Neuronal stem cell (in vitro differentiated cells): ENCODE data around the gene UBQLNL.
A peak's percentile ranks its signal among the peaks of the same experiment; 100 is the strongest.

Experiments
- DNase-seq: peaks from one replicate; pipeline ENCODE4 v3.0.0-alpha.2; 2013; ENCODE audit warnings: low spot score
- H2AFZ ChIP-seq: one replicate; pipeline ENCODE4 v1.6.1; 2013; ENCODE audit warnings: mild to moderate bottlenecking, low read length, inconsistent platforms
- H2AK5ac ChIP-seq: 2 replicates; pipeline ENCODE4 v1.6.1; 2013; ENCODE audit warnings: low read depth, mild to moderate bottlenecking, inconsistent platforms, low read length, moderate library complexity, mixed read lengths
- H2BK120ac ChIP-seq: 2 replicates; pipeline ENCODE4 v1.6.1; 2013; ENCODE audit warnings: low read depth, mild to moderate bottlenecking, inconsistent platforms, low read length, moderate library complexity, mixed read lengths
- H2BK12ac ChIP-seq: one replicate; pipeline ENCODE4 v1.6.1; 2013; ENCODE audit warnings: low read length, inconsistent platforms
- H2BK15ac ChIP-seq: 2 replicates; pipeline ENCODE4 v1.6.1; 2013; ENCODE audit warnings: mild to moderate bottlenecking, low read length, inconsistent platforms, mixed read lengths
- H2BK5ac ChIP-seq: one replicate; pipeline ENCODE4 v1.6.1; 2013; ENCODE audit warnings: inconsistent platforms, mild to moderate bottlenecking, low read length, moderate library complexity
- H3K14ac ChIP-seq: one replicate; pipeline ENCODE4 v1.6.1; 2013; ENCODE audit warnings: low read length, inconsistent platforms
- H3K18ac ChIP-seq: 2 replicates; pipeline ENCODE4 v1.6.1; 2013; ENCODE audit warnings: low read length, inconsistent platforms
- H3K23ac ChIP-seq: 2 replicates; pipeline ENCODE4 v1.6.1; 2013; ENCODE audit warnings: low read depth, mild to moderate bottlenecking, mixed read lengths, low read length, inconsistent platforms; ENCODE audit not compliant: poor library complexity
- H3K27ac ChIP-seq: replicated peaks from 3 replicates; pipeline ENCODE4 v1.5.1; 2013; ENCODE audit warnings: low read length, inconsistent platforms
- H3K27me3 ChIP-seq, 3 experiments: 2 replicates each; pipeline ENCODE4 v1.6.1; 2013; ENCODE audit warnings: low read length in 3 of 3, mild to moderate bottlenecking in 2 of 3, inconsistent platforms in 1 of 3, low read depth in 1 of 3, mixed read lengths in 1 of 3, moderate library complexity in 1 of 3; ENCODE audit not compliant: control insufficient read depth in 3 of 3, insufficient read depth in 3 of 3
- H3K36me3 ChIP-seq, 2 donors: replicated peaks in 1 of 2; 2 replicates each; pipeline ENCODE4 v1.6.1; 2013; ENCODE audit warnings: low read length in 2 of 2; ENCODE audit not compliant: control insufficient read depth in 2 of 2, insufficient read depth in 2 of 2
- H3K4ac ChIP-seq: 2 replicates; pipeline ENCODE4 v1.6.1; 2013; ENCODE audit warnings: inconsistent platforms, mild to moderate bottlenecking, low read length, moderate library complexity
- H3K4me1 ChIP-seq, 2 donors: 1 replicate in 1 of 2; 2 replicates in 1 of 2; pipeline ENCODE4 v1.6.1; 2013; ENCODE audit warnings: low read length in 2 of 2, low read depth in 1 of 2; ENCODE audit not compliant: control insufficient read depth in 2 of 2, insufficient read depth in 1 of 2
- H3K4me2 ChIP-seq: one replicate; pipeline ENCODE4 v1.6.1; 2013; ENCODE audit warnings: mild to moderate bottlenecking, low read length, inconsistent platforms; ENCODE audit not compliant: insufficient read depth, poor library complexity, severe bottlenecking
- H3K4me3 ChIP-seq, 2 donors: 2 replicates each; pipeline ENCODE4 v1.5.1; 2013; ENCODE audit warnings: low read length in 2 of 2, mild to moderate bottlenecking in 2 of 2, inconsistent platforms in 1 of 2, moderate library complexity in 1 of 2
- H3K79me1 ChIP-seq: one replicate; pipeline ENCODE4 v1.6.1; 2013; ENCODE audit warnings: low read depth, mild to moderate bottlenecking, inconsistent platforms, low read length, moderate library complexity
- H3K9ac ChIP-seq: one replicate; pipeline ENCODE4 v1.6.1; 2013; ENCODE audit warnings: mild to moderate bottlenecking, low read depth, low read length, inconsistent platforms; ENCODE audit not compliant: poor library complexity
- H3K9me3 ChIP-seq, 2 donors: replicated peaks in 1 of 2; 2 replicates each; pipeline versions ENCODE3 to v1.6.1; 2013; ENCODE audit warnings: low read length in 2 of 2, mild to moderate bottlenecking in 2 of 2, inconsistent platforms in 1 of 2, low read depth in 1 of 2, mixed read lengths in 1 of 2, moderate library complexity in 1 of 2; ENCODE audit not compliant: control insufficient read depth in 2 of 2, insufficient read depth in 1 of 2
- H4K8ac ChIP-seq: one replicate; pipeline ENCODE4 v1.6.1; 2013; ENCODE audit warnings: low read depth, mild to moderate bottlenecking, inconsistent platforms, low read length, moderate library complexity
- H4K91ac ChIP-seq: one replicate; pipeline ENCODE4 v1.6.1; 2013; ENCODE audit warnings: low read length, low read depth, mild to moderate bottlenecking, inconsistent platforms; ENCODE audit not compliant: poor library complexity
- WGBS, 2 donors: extraction: QIAGEN DNeasy Blood & Tissue Kit; methylation state at CpG; one replicate each; pipeline ENCODE4 v1.1.7; 2013; ENCODE audit warnings: missing lambda C conversion rate in 2 of 2, mixed read lengths in 1 of 2; ENCODE audit not compliant: insufficient read length in 2 of 2, insufficient replicate concordance in 1 of 2; ENCODE audit errors: extremely low coverage in 2 of 2; 5-methylcytosine and 5-hydroxymethylcytosine counted together

UBQLNL gene

DNA sequence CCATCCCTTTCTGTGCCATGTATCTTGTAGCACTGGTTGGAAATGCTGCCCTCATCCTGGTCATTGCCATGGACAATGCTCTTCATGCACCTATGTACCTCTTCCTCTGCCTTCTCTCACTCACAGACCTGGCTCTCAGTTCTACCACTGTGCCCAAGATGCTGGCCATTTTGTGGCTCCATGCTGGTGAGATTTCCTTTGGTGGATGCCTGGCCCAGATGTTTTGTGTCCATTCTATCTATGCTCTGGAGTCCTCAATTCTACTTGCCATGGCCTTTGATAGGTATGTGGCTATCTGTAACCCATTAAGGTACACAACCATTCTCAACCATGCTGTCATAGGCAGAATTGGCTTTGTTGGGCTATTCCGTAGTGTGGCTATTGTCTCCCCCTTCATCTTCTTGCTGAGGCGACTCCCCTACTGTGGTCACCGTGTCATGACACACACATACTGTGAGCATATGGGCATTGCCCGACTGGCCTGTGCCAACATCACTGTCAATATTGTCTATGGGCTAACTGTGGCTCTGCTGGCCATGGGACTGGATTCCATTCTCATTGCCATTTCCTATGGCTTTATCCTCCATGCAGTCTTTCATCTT, 27.6 kb downstream of the UBQLNL start:
- no peak overlapping the region for H2BK15ac ChIP-seq
- no CpG with 5 or more reads among the region's 4 CpGs for whole genome bisulfite sequencing, 2 donors
- H4K8ac ChIP-seq: no peak overlapping the region
- no peak overlapping the region for H2BK120ac ChIP-seq
- no peak overlapping the region for H2BK5ac ChIP-seq
- no peak overlapping the region for H2AK5ac ChIP-seq
- H3K27ac ChIP-seq: no peak overlapping the region
- H3K4ac ChIP-seq: no peak overlapping the region
- no peak overlapping the region for H3K4me2 ChIP-seq
- peak overlapping the region; percentile 15 for H3K14ac ChIP-seq
- DNase-seq: no peak
- no peaks in the 10 kb centered on the region for H3K27me3 ChIP-seq
- H3K18ac ChIP-seq: no peak overlapping the region
- H3K79me1 ChIP-seq: no peaks in the 10 kb centered on the region
- H3K4me3 ChIP-seq: peak overlapping the region in 1 of 2 donors; percentile 16
- H3K9me3 ChIP-seq: peaks cover 0 to under 1% of the 10 kb centered on the region in 2 donors
- no peaks in the 10 kb centered on the region for H3K36me3 ChIP-seq
- H3K9ac ChIP-seq: no peak overlapping the region
- no peak overlapping the region for H3K23ac ChIP-seq
- H4K91ac ChIP-seq: no peak overlapping the region
- H2BK12ac ChIP-seq: no peak overlapping the region
- no peak overlapping the region for H2AFZ ChIP-seq
- H3K4me1 ChIP-seq: peaks cover 0 to 3% of the 10 kb centered on the region in 2 donors

DNA sequence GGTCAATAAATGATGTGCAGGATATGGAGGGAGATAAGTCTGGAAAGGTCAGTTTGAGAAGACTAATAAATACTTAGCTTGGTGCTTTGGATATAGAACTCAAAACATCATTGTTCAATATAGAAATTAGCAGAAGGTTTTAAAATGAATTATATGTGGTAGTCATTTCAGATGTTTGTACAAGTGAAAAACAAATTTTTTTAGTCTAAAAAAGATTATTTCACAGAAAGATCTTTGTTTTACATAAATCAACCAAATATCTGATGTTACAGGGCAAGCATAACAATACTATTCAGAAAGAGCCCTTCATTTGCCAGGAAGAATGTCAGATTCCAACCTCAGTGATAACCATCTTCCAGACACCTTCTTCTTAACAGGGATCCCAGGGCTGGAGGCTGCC, 28.1 kb downstream of the UBQLNL start, which contains the start of gene OR52D1:
OR52D1 (plus strand) TSS at position 301 of the 400 bp plus-strand sequence; CDS start at position 323, 22 bp downstream.
- Histone ChIP-seq H3K4ac (no peak within 1 kb of the TSS), H3K14ac (peak within 1 kb of the TSS; percentile 15), H3K27me3 (no peaks in the 10 kb centered on the region), H3K23ac (no peak within 1 kb of the TSS), H3K27ac (no peak within 1 kb of the TSS), H3K9ac (no peak within 1 kb of the TSS), H4K91ac (no peak within 1 kb of the TSS), H3K4me2 (no peak within 1 kb of the TSS), H2BK120ac (no peak within 1 kb of the TSS), H3K18ac (no peak within 1 kb of the TSS), H2BK15ac (no peak within 1 kb of the TSS), H3K79me1 (no peaks in the 10 kb centered on the region), H2BK12ac (no peak within 1 kb of the TSS), H3K9me3 (peaks cover 0 to 3% of the 10 kb centered on the region in 2 donors), H2BK5ac (no peak within 1 kb of the TSS), H2AFZ (no peak within 1 kb of the TSS), H3K4me1 (peaks cover 0 to 3% of the 10 kb centered on the region in 2 donors), H3K36me3 (no peaks in the 10 kb centered on the region), H4K8ac (no peak within 1 kb of the TSS), H3K4me3 (peak within 1 kb of the TSS in 1 of 2 donors; percentile 16), H2AK5ac (no peak within 1 kb of the TSS)
- DNase-seq: no peak

DNA sequence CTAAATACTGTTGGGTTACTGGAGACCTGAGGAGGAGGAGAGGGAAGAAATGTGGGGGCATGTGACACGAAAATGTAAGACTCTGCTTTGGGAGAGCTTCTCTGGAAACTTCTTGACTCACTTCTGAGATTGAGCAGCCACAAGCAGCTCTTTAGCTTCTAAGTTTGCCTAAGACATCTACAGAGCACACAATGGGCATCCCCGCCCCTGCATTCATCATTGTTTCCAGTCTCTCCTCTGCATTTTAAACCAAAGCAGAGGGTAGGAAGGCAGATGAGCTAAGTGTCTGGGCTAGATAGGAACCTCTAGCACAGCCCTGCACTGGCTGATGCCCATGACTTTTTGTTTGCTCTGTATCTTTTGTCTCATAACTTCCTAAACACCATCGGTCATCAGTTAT, 30.1 kb downstream of the UBQLNL start:
- H3K4ac ChIP-seq: no peak overlapping the region
- H2BK120ac ChIP-seq: no peak overlapping the region
- no CpG with 5 or more reads among the region's 3 CpGs for WGBS, 2 donors
- H3K4me2 ChIP-seq: no peak overlapping the region
- H2AK5ac ChIP-seq: no peak overlapping the region
- no peak overlapping the region for H2BK5ac ChIP-seq
- H2BK12ac ChIP-seq: no peak overlapping the region
- no peak overlapping the region for H3K23ac ChIP-seq
- H2AFZ ChIP-seq: no peak overlapping the region
- DNase-seq: no peak
- H3K9ac ChIP-seq: no peak overlapping the region
- no peaks in the 10 kb centered on the region for H3K27me3 ChIP-seq
- peaks cover 0 to 3% of the 10 kb centered on the region in 2 donors for H3K9me3 ChIP-seq
- no peak overlapping the region for H3K27ac ChIP-seq
- no peak overlapping the region for H3K14ac ChIP-seq
- no peak overlapping the region for H2BK15ac ChIP-seq
- peaks cover 0 to 3% of the 10 kb centered on the region in 2 donors for H3K4me1 ChIP-seq
- no peak overlapping the region for H3K4me3 ChIP-seq
- H3K18ac ChIP-seq: no peak overlapping the region
- H4K8ac ChIP-seq: no peak overlapping the region
- no peaks in the 10 kb centered on the region for H3K79me1 ChIP-seq
- no peak overlapping the region for H4K91ac ChIP-seq
- no peaks in the 10 kb centered on the region for H3K36me3 ChIP-seq

DNA sequence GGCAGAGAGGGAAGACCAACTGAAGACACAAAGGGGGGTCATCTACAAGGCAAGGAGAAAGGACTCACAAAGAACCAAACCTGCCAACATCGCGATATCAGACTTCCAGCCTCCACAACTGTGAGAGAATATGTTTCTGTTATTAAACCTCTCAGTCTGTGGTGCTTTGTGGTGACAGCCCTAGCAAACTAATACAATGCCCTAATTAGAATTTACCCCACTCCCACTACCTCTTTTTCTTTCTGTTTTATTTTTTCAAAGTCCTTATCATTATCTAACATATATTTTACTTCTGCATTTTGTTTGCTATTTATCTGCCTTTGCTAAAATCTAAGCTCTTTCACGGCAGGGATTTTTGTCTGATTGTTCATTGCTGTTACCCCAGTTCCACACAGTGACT, 30.5 kb downstream of the UBQLNL start:
- H3K27ac ChIP-seq: no peak overlapping the region
- H2BK12ac ChIP-seq: no peak overlapping the region
- H3K18ac ChIP-seq: no peak overlapping the region
- H2BK5ac ChIP-seq: no peak overlapping the region
- no CpG with 5 or more reads among the region's 3 CpGs for WGBS, 2 donors
- H3K23ac ChIP-seq: no peak overlapping the region
- no peak overlapping the region for H3K4ac ChIP-seq
- peaks cover 0 to 3% of the 10 kb centered on the region in 2 donors for H3K9me3 ChIP-seq
- no peaks in the 10 kb centered on the region for H3K36me3 ChIP-seq
- H3K14ac ChIP-seq: no peak overlapping the region
- H3K4me1 ChIP-seq: peaks cover 0 to 3% of the 10 kb centered on the region in 2 donors
- H2AFZ ChIP-seq: no peak overlapping the region
- no peak for DNase-seq
- H2AK5ac ChIP-seq: no peak overlapping the region
- H4K91ac ChIP-seq: no peak overlapping the region
- H4K8ac ChIP-seq: no peak overlapping the region
- no peaks in the 10 kb centered on the region for H3K27me3 ChIP-seq
- no peak overlapping the region for H3K4me2 ChIP-seq
- no peak overlapping the region for H2BK15ac ChIP-seq
- H3K9ac ChIP-seq: no peak overlapping the region
- no peak overlapping the region for H2BK120ac ChIP-seq
- no peak overlapping the region for H3K4me3 ChIP-seq
- no peaks in the 10 kb centered on the region for H3K79me1 ChIP-seq
